Esophagus muscularis mucosa (tissue), 4 donors: Measurements from ENCODE around the gene SLC7A14. TPM values are rescaled to one million over a fixed set of nuclear protein-coding genes. Genes with fewer than 3 reads are reported as not detected.

ENCODE experiments used
- DNase-seq: peaks from one replicate; pipeline ENCODE4 v3.0.0-alpha.2; 2017; ENCODE audit errors: extremely low spot score
- H3K27ac ChIP-seq, 4 donors: fragments of 200-600 bp; sonication (generic); replicated peaks in 1 of 4; 1 replicate in 3 of 4; 2 replicates in 1 of 4; pipeline ENCODE4 v1.5.1; 2016 to 2019; ENCODE audit warnings: mild to moderate bottlenecking in 1 of 4
- H3K27me3 ChIP-seq, 4 donors: fragments of 200-600 bp; sonication (generic); one replicate each; pipeline versions ENCODE4 v1.5.1 to v1.6.0; 2016 to 2019
- H3K36me3 ChIP-seq, 4 donors: fragments of 200-600 bp; sonication (generic); one replicate each; pipeline ENCODE4 v1.5.1; 2016 to 2019
- H3K4me1 ChIP-seq, 4 donors: fragments of 200-600 bp; sonication (generic); one replicate each; pipeline ENCODE4 v1.5.1; 2016 to 2019
- H3K4me3 ChIP-seq, 4 donors: fragments of 200-600 bp; sonication (generic); 1 replicate in 2 of 4; 2 replicates in 2 of 4; pipeline ENCODE4 v1.5.1; 2016 to 2019; ENCODE audit warnings: mild to moderate bottlenecking in 4 of 4, moderate library complexity in 1 of 4
- H3K9me3 ChIP-seq, 4 donors: fragments of 200-600 bp; sonication (generic); 1 replicate in 3 of 4; 2 replicates in 1 of 4; pipeline ENCODE4 v1.5.1; 2016 to 2019
- EP300 ChIP-seq: sonication (generic); formaldehyde crosslinking; IDR thresholded peaks from one replicate; pipeline ENCODE4 v1.6.1; 2017; ENCODE audit warnings: antibody characterized with exemption
- POLR2A ChIP-seq: fragments of 450-650 bp; IDR thresholded peaks from one replicate; pipeline ENCODE4 v1.6.1; 2017; ENCODE audit warnings: antibody characterized with exemption, moderate library complexity, mild to moderate bottlenecking, low read depth
- POLR2AphosphoS5 ChIP-seq, 2 donors: sonication (generic); formaldehyde crosslinking; IDR thresholded peaks; one replicate each; pipeline ENCODE4 v1.6.1; 2017; ENCODE audit warnings: antibody characterized with exemption in 2 of 2
- WGBS: methylation state at CpG from one replicate; pipeline ENCODE4 v1.1.5; 2018; 5-methylcytosine and 5-hydroxymethylcytosine counted together
- intact Hi-C: fragments of 100-400 bp; cut with DNase I; formaldehyde crosslinking; loops from one replicate; pipeline ENCODE4 v1.15.1; 2023
- total RNA-seq, 4 donors: library from RNA; depleted of rRNA; stranded (reverse); fragments of >200 nt; gene quantifications; one replicate each; pipeline versions ENCODE4 v1.1.0 to v1.2.1, GENCODE V29; 2016
- TF ChIP-seq, protein P1 (sequence below), 3 experiments: fragments of 200-600 bp in 2 of 3; fragments of 450-650 bp in 1 of 3; sonication (generic) in 2 of 3; IDR thresholded peaks; one replicate each; pipeline ENCODE4 v1.5.1; 2017 to 2019; ENCODE audit warnings: antibody characterized with exemption in 3 of 3, mild to moderate bottlenecking in 2 of 3, moderate library complexity in 1 of 3

SLC7A14 gene
- total RNA-seq, 4 donors from 2014 or later: 0.42 to 1.3 (median 0.58) TPM

- Histone ChIP-seq H3K9me3 (no peaks in the 10 kb centered on the region), H3K36me3 (no peaks in the 10 kb centered on the region), H3K4me3 (no peak overlapping the region), H3K4me1 (no peaks in the 10 kb centered on the region), H3K27ac (no peak overlapping the region), H3K27me3 (peaks cover 0 to 4% (median 0%) of the 10 kb centered on the region in 4 donors)
- intact Hi-C loops: no loop called here
- TF ChIP-seq POLR2A: no peak
- no peak for TF ChIP-seq EP300
- TF ChIP-seq, protein P1, sequence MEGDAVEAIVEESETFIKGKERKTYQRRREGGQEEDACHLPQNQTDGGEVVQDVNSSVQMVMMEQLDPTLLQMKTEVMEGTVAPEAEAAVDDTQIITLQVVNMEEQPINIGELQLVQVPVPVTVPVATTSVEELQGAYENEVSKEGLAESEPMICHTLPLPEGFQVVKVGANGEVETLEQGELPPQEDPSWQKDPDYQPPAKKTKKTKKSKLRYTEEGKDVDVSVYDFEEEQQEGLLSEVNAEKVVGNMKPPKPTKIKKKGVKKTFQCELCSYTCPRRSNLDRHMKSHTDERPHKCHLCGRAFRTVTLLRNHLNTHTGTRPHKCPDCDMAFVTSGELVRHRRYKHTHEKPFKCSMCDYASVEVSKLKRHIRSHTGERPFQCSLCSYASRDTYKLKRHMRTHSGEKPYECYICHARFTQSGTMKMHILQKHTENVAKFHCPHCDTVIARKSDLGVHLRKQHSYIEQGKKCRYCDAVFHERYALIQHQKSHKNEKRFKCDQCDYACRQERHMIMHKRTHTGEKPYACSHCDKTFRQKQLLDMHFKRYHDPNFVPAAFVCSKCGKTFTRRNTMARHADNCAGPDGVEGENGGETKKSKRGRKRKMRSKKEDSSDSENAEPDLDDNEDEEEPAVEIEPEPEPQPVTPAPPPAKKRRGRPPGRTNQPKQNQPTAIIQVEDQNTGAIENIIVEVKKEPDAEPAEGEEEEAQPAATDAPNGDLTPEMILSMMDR (IDR thresholded peaks at IDR 0.05): no peak
- no peak for TF ChIP-seq POLR2AphosphoS5 (IDR thresholded peaks at IDR 0.05)
- DNase-seq: no peak
- 87% methylated on average over 3 of the region's 3 CpGs for WGBS
Measured at GRCh38 chr3:170542704-170543103, 43.2 kb downstream of the SLC7A14 start.

DNA sequence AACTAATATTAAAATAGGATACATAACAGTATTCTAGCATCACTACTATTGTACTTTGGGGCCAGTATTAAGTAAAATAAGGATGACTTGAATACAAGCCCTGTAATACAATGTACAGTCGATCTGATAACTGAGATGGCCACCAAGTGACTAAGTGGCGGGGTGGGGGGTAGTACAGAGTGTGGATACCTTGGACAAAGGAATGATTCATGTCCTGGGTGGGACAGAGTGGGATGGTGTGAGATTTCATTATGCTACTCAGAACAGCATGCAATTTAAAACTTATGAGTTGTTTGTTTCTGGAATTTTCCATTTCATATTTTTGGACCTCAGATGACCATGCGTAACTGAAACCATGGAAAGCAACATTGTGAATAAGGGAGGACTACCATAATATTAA is 46.0 kb downstream of the SLC7A14 start:
- intact Hi-C loops: no loop called here
- DNase-seq: no peak
- no peak overlapping the region for H3K4me3 ChIP-seq
- TF ChIP-seq, protein P1 (IDR thresholded peaks at IDR 0.05): no peak
- TF ChIP-seq POLR2A: no peak
- no peak for TF ChIP-seq POLR2AphosphoS5 (IDR thresholded peaks at IDR 0.05)
- no peak for TF ChIP-seq EP300
- WGBS: 72% methylated on average over 3 of the region's 3 CpGs
- no peak overlapping the region for H3K27ac ChIP-seq
- H3K9me3 ChIP-seq: no peaks in the 10 kb centered on the region
- H3K36me3 ChIP-seq: no peaks in the 10 kb centered on the region
- H3K4me1 ChIP-seq: no peaks in the 10 kb centered on the region
- no peaks in the 10 kb centered on the region for H3K27me3 ChIP-seq

DNA sequence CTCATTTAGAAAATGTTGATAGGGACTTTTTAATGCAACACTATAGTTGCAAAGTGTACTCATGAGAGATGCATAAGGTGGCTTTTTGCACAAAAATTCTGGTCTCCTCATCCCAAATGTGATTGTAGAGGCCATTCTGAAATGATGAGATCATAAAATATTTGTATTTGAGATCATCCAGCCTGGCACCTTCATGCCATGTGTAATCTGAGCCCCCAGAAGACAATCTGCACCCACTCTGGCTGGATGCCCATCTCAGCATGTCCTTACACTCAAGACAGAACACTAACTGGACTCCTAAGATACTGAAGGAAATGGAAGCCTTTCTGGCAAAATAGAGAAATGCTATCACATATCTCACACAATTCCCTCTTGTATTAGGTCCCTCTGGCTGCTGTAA is 49.2 kb downstream of the SLC7A14 start:
- Histone ChIP-seq H3K27ac (no peak overlapping the region), H3K4me3 (no peak overlapping the region), H3K27me3 (no peaks in the 10 kb centered on the region), H3K36me3 (no peaks in the 10 kb centered on the region), H3K4me1 (no peaks in the 10 kb centered on the region), H3K9me3 (no peaks in the 10 kb centered on the region)
- intact Hi-C loops: no loop called here
- TF ChIP-seq POLR2AphosphoS5 (IDR thresholded peaks at IDR 0.05) (no peak), POLR2A (no peak), EP300 (no peak)
- TF ChIP-seq, protein P1 (IDR thresholded peaks at IDR 0.05): no peak
- DNase-seq: no peak

DNA sequence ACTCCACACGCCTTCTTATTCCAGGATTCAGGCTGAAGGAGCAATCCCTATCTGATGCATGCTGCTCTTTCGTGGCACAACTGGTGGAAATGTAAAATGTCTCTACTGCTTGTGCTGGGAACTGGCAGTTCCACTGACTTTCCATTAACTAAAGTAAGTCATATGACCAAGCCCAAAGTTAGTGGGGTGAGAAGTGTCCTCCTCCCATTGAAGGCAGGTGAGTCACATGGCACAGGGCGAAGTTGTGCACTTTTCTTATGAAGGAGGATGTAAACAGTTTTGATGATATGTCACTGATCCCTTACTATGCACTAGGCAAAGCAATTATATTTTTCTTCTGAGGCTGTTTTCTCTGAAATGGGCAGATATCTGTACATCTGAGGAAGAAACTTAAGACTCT is 51.6 kb downstream of the SLC7A14 start:
- H3K4me3 ChIP-seq: no peak overlapping the region
- H3K36me3 ChIP-seq: no peaks in the 10 kb centered on the region
- no peaks in the 10 kb centered on the region for H3K4me1 ChIP-seq
- no peaks in the 10 kb centered on the region for H3K9me3 ChIP-seq
- H3K27ac ChIP-seq: no peak overlapping the region
- WGBS: 79% methylated on average over 3 of the region's 3 CpGs
- TF ChIP-seq POLR2A (no peak), EP300 (no peak), POLR2AphosphoS5 (IDR thresholded peaks at IDR 0.05) (no peak)
- TF ChIP-seq, protein P1 (IDR thresholded peaks at IDR 0.05): no peak
- H3K27me3 ChIP-seq: no peaks in the 10 kb centered on the region
- intact Hi-C loops: no loop called here
- DNase-seq: no peak

DNA sequence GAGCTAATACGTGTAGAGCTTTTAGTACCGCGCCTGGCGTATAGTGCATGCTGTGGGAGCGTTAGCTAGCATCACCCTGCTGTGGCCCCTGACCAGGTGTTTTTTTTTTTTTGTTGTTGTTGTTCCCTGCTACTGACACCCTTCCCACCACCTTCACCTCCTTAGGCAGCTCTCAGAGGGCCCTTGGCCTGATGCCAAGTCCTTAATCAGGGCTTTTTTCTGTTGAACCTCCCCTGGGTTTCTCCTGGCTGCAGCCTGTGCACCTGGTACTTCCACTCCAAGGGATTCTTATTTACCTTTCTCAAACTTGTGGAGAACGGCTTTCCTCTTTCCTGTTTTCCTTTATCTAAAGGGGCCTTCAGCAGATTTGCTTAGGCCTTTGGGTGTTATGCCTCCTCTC is 53.3 kb downstream of the SLC7A14 start:
- Histone ChIP-seq H3K9me3 (no peaks in the 10 kb centered on the region), H3K36me3 (no peaks in the 10 kb centered on the region), H3K27me3 (no peaks in the 10 kb centered on the region), H3K27ac (no peak overlapping the region), H3K4me1 (no peaks in the 10 kb centered on the region), H3K4me3 (no peak overlapping the region)
- no peak for DNase-seq
- TF ChIP-seq POLR2AphosphoS5 (IDR thresholded peaks at IDR 0.05) (no peak), EP300 (no peak), POLR2A (no peak)
- TF ChIP-seq, protein P1 (IDR thresholded peaks at IDR 0.05): no peak
- WGBS: 84% methylated on average over 6 of the region's 6 CpGs
- intact Hi-C loops: no loop called here
